Iris pigment epithelial cell (primary cell): ENCODE measurements around the gene BLM.
"Not testable (repeated sequence)": the region's sequence is repeated elsewhere in the genome, so short reads cannot be mapped to it uniquely, and the experiment has no call there.

ENCODE experiments used
- DNase-seq: peaks from one replicate; pipeline ENCODE4 v3.0.0-alpha.2; 2011; ENCODE audit warnings: low read depth

The BLM gene

DNA sequence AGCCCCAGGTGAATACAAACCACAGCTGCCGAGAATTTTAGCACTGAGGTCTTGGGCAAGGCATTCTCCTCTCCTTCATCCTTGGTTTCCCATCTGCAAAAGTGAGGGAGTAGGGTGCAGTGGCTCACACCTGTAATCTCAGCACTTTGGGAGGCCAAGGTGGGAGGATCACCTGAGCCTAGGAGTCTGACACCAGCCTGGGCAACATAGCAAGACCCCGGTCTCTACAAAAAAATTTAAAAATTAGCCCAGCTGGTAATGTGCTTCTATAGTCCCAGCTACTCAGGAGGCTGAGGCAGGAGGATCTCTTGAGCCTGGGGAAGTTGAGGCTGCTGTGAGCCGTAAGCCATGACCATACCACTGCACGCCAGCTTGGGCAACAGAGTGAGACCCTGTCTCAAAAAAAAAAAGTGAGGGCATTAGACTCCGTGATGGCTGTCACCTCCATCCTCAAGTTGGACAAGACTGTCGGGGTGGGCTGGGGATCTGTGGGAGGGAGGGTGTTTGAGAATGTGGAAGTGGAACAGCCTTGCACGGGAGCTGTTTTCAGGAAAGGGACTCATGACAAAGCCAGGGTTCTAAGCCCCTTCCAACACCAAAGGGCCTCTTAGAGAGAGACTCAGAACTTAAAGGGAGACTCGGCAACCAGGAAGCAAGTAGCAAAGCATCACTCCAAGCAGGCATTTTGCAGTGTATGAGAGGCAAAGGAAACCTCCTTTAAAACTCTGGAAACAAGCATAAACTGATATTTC lies 105.2 kb downstream of the BLM start:
- DNase-seq: no peak

- DNase-seq: no peak
These were observed 106.4 kb downstream of the BLM start for GRCh38 chr15:90823455-90823974.

DNA sequence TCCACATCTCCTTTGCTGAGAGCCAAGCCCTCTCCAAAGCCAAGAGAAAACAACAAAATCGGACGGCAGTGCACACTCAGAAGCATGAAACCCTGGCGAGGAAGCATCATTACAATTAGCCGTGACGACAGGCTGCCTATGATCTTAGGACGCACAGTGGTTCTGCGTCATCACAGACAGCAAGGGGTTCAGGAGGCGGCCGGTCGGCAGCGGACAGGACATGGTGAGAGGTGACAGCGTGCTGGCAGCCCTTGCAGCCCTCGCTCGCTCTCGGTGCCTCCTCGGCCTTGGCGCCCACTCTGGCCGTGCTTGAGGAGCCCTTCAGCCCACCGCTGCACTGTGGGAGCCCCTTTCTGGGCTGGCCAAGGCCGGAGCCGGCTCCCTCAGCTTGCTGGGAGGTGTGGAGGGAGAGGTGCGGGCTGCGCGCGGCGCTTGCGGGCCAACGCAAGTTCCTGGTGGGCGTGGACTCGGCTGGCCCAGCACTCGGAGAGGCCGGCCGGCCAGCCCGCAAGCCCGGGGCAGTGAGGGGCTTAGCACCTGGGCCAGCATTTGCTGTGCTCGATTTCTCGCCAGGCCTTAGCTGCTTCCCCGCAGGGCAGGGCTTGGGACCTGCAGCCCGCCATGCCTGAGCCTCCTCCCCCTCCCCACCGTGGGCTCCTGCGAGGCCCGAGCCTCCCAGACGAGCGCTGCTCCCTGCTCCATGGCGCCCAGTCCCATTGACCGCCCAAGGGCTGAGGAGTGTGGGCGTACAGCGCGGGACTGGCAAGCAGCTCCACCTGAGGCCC lies 108.2 kb downstream of the BLM start:
- not testable (repeated sequence) for DNase-seq

- DNase-seq: not testable (repeated sequence)
These were observed 109.2 kb downstream of the BLM start for GRCh38 chr15:90826206-90826885.

- no peak for DNase-seq
These were observed 109.8 kb downstream of the BLM start for GRCh38 chr15:90826886-90827435.

DNA sequence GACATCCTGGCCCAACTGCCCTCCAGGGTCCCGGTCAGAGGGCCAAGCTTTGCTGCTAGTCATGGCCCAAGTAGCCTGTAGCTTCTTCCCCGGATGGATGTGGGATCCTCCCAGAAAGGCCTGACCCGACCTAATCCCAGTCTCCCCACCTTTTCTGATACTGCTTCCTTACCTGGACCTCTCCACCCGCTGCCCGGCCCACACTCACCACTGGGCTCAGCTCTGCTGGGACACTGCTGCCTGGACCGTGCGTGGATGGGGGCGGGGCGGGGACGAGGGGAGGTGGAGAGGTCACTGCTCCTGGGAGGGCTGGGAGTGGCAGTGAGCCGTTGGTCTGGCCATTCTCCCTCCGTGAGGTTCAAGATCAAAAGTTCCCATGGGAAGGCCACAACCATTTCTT lies 111.0 kb downstream of the BLM start:
- no peak for DNase-seq

GRCh38 chr15:90829126-90829525 lies 112.0 kb downstream of the BLM start:
- DNase-seq: no peak

- DNase-seq: no peak
These were observed 112.8 kb downstream of the BLM start for GRCh38 chr15:90829942-90830440.

DNA sequence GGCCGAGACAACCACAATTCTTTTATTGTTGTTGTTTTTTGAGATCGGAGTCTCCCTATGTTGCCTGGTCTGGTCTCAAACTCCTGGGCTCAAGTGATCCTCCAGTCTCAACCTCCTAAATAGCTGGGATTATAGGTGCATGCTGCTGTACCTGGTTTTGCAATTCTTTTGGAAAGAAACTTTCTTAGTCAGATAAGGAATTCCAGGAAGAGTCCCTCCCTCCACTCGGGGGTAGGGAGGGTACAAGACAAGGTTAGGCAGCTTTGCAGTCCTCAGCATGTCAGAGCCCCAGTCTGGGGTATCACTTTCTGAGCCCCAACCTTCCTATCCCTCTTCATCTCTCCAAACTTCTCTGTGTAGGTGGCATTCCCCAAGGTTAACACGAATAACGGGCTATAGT lies 117.5 kb downstream of the BLM start:
- no peak for DNase-seq

DNA sequence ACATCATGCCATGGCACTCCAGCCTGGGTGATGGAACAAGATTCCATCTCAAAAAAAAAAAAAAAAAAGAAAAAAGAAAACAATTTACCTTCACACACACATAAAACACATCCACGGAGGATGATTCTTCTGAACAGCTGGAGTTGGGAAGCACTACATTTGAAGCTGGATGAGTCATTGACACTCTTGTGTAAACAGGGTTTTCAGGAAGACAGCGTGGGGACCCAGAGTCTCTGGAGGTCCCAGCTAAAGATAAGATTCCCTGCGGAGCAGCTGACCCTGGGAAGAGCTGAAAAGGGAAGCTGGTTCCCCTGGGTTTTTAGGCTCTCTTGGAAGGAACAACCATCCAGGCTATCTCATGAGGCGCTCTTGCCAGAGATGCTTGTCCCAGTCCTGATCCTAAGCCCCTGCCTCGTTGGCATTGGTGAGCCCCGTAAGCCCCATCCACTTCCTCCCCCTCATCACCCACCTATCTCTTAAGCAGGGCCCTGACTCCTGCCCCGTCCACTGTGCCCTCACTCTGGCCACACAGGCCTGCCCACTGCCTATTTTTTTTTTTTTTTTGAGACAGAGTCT lies 119.2 kb downstream of the BLM start:
- peak; percentile 70 for DNase-seq

DNA sequence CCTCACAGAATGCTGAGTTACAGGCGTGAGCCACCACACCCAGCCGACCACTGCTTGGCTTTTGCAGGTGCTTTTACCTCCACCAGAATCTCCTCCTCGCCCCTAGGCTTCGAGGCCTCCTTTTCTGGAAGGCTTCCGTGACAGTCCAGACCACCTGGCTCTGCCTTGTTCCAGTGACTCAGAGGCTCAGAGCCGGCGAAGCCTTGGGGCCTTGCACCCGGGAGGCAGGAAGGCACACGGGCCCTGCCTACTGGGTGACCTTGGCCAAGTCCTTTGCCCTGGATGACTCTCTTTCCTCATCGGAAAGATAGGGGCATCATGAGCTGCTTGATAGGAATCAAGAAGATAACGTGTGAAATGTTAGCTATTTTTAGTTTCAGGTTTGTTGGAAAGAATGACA lies 119.9 kb downstream of the BLM start:
- no peak for DNase-seq

- no peak for DNase-seq
These were observed 121.0 kb downstream of the BLM start for GRCh38 chr15:90838139-90838538.

- DNase-seq: no peak
These were observed 121.4 kb downstream of the BLM start for GRCh38 chr15:90838544-90838943.

DNA sequence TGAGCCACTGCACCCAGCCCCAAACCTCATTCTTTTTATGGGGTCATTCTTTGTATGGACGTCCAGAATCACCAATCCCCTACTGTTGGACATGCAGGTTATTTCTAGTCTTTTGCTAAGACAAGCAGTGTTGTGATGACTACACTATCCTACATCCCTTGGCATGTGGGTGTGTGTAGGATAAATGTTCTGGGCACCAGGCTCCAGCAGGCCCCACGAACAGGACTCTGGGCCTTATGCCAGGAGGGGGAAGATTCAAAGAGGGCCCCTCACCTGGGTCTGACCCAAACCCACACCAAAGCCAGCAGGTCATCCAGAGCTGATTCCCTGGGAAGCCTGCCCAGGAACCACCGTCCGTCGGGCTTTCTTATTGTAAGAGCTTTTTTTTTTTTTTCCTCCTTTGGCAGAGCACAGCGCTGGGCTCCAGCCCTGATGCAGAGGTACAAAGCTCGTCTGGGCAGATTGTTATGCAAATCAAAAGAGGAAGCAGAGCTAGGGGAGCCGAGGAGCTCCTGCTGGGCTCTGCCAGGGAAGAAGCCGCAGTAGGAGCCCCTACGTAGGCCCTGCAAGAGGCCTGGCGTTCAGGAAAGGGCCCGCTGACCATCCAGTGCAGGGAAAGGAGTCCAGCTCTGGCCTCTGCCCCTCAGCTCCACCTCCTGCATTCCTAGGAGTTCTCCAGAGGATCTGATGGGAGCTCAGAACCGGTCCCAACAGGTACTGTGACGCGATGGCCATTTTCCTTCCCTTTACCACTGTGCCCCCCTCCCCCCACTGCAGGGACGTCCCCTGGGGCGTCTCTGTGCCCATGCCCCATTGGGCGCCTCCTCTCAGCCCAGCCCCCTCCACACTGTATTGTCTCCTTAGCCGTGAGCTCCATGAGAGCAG lies 122.3 kb downstream of the BLM start:
- peak; percentile 10 for DNase-seq

DNA sequence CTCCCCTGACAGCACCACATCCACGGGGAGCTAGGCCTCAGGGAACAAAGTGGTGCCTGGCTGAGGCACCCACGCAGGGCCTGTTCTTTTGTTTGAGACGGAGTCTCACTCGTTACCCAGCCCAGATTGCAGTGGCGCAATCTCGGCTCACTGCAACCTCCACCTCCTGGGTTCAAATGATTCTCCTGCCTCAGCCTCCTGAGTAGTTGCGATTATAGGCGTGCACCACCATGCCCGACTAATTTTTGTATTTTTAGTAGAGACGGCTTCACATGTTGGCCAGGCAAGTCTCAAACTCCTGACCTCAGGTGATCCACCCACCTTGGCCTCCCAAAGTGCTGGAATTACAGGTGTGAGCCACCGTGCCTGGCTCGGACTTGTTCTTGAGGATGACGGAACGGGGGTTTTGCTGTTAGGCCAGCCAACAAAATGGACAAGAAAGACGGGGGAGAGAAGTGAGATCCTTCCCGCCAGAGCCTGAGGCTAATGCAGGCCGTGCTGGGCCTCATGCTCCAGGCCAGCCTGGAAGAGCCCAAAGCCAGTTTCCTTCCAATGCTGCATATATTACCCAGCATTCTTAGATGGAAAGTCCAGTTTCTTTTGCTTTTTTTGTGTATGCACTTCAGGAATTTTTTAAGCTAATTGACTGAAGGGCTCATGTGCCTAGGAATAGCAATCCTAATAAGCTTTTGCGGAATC lies 123.2 kb downstream of the BLM start:
- no peak for DNase-seq

- DNase-seq: no peak
These were observed 123.8 kb downstream of the BLM start for GRCh38 chr15:90840954-90841353.

DNA sequence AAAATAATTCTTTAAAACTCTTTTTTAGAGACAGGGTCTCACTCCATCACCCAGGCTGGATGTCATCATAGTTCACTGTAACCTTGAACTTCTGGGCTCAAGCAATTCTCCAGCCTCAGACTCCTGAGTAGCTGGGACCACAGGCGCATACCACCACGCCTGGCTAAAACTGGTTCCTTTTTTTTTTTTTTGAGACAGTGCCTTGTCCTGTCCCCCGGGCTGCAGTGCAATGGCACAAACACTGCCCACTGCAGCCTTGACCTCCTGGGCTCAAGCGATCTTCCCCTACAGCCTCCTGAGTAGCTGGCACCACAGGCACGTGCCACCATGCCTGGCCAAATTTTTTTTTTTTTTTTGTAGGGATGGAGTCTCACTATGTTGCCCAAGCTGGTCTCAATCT lies 127.5 kb downstream of the BLM start:
- no peak for DNase-seq

DNA sequence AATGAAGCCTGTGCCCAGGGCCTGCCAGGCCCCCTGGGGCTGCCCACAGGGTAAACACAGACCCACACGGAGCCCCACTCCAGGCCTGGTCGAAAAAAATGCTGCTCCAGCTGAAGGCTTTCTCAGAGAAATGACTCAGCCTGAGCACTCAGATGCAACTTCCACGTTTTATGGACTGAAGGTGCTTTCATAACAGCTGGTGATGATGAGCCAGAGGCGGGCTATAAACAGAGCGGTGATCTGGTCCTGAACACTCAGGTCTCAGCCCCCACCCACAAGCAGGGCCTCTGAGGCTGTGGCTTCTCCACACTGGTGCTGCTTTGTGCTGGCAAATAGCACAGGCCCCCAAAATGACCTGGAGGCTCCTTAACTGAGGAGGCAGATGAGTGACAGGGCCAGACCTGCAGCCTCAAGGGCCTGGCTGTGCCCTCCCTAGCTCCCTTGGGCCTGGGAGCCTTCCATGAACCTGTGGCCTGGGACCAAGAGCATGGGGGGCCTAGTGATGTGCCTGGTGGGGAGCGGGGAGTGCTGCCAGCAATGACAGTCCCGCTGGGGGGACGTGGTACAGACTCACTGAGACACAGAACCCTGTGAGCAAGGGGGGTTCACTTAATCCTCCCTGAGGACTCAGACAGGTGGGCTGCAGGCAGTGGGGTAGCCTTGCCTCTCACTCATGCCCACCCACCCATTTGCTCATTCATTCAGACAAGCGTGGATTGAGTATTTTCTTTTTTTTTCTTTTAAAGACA lies 128.2 kb downstream of the BLM start:
- peak; percentile 91 for DNase-seq

DNA sequence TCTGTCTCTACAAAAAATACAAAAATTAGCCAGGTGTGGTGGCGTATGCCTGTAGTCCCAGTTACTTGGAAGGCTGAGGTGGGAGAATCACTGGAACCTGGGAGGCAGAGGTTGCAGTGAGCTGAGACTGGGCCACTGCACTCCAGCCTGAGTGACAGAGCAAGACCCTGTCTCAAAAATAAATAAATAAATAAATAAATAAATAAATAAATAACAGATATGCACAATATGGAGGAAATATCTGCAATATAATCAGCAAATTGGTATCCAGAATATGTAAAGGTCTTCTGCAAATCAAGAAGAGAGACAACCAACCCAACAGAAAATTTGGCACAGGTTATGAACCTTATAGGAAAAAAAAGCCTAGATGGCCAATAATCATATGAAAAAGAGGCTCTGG lies 132.3 kb downstream of the BLM start:
- DNase-seq: not testable (repeated sequence)
